IMR-90 (cell line): ENCODE results near the gene CARD10. TPM values are rescaled to one million over a fixed set of nuclear protein-coding genes. Genes with fewer than 3 reads are reported as not detected.

Experiments used
- ATAC-seq: fragments of 200-7000 bp; cut with Tn5 transposase; 2 replicates; pipeline ENCODE4 v1.9.1; 2020; ENCODE audit warnings: low read depth, mild to moderate bottlenecking, moderate library complexity
- BruUV-seq: library from RNA; stranded (reverse); fragments of 400-500 nt; replicated peaks from 2 replicates; lab custom pipeline; 2021; lab: Mats Ljungman, UMichigan
- CTCF ChIA-PET: fragments of 300-600 bp; formaldehyde crosslinking; extraction: SDS; loops from one replicate; lab custom pipeline; 2021; ENCODE audit warnings: antibody characterized with exemption; lab: Yijun Ruan, JAX
- POLR2A ChIA-PET: fragments of 300-600 bp; sonication (Branson Sonifier 250); formaldehyde crosslinking; loops from one replicate; lab custom pipeline; 2022; ENCODE audit warnings: antibody characterized with exemption; ENCODE audit not compliant: unreplicated experiment; lab: Charles Lee
- DNase-seq: peaks from one replicate; pipeline ENCODE4 v3.0.0; 2013
- H2AFZ ChIP-seq: replicated peaks from 2 replicates; pipeline ENCODE3; 2013; ENCODE audit warnings: low read length, mild to moderate bottlenecking; ENCODE audit not compliant: poor library complexity
- H2AK5ac ChIP-seq: 2 replicates; pipeline ENCODE4 v1.6.1; 2013; ENCODE audit warnings: low read depth, low read length, inconsistent platforms
- H2AK9ac ChIP-seq: replicated peaks from 2 replicates; pipeline ENCODE3; 2013; ENCODE audit warnings: mild to moderate bottlenecking, low read depth, low read length, moderate library complexity; ENCODE audit not compliant: poor library complexity
- H2BK120ac ChIP-seq: 2 replicates; pipeline ENCODE4 v1.6.1; 2013; ENCODE audit warnings: low read depth, low read length, inconsistent platforms
- H2BK15ac ChIP-seq: 3 replicates; pipeline ENCODE4 v1.6.1; 2013; ENCODE audit warnings: low read depth, low read length, inconsistent platforms
- H2BK20ac ChIP-seq: 2 replicates; pipeline ENCODE4 v1.6.1; 2013; ENCODE audit warnings: low read depth, mild to moderate bottlenecking, inconsistent platforms, low read length, moderate library complexity
- H2BK5ac ChIP-seq: 2 replicates; pipeline ENCODE4 v1.6.1; 2013; ENCODE audit warnings: mild to moderate bottlenecking, low read depth, low read length, inconsistent platforms; ENCODE audit not compliant: poor library complexity, severe bottlenecking
- H3K14ac ChIP-seq: replicated peaks from 2 replicates; pipeline ENCODE4 v1.6.1; 2013; ENCODE audit warnings: low read depth, low read length, inconsistent platforms
- H3K18ac ChIP-seq: 2 replicates; pipeline ENCODE4 v1.6.1; 2013; ENCODE audit warnings: low read depth, low read length, control low read depth
- H3K23ac ChIP-seq: 2 replicates; pipeline ENCODE4 v1.6.1; 2013; ENCODE audit warnings: low read depth, low read length, inconsistent platforms
- H3K27ac ChIP-seq: 2 replicates; pipeline ENCODE4 v1.5.1; 2013; ENCODE audit warnings: mild to moderate bottlenecking, control low read depth, low read length; ENCODE audit not compliant: insufficient read depth
- H3K27me3 ChIP-seq: 2 replicates; pipeline ENCODE4 v1.6.1; 2013; ENCODE audit warnings: low read length; ENCODE audit not compliant: control insufficient read depth, insufficient read depth
- H3K36me3 ChIP-seq: 2 replicates; pipeline ENCODE4 v1.6.1; 2013; ENCODE audit warnings: low read length, mixed read lengths; ENCODE audit not compliant: control insufficient read depth, insufficient read depth
- H3K4ac ChIP-seq: 2 replicates; pipeline ENCODE4 v1.6.1; 2013; ENCODE audit warnings: low read depth, low read length, inconsistent platforms
- H3K4me1 ChIP-seq: 2 replicates; pipeline ENCODE4 v1.6.1; 2013; ENCODE audit warnings: low read length, mixed read lengths; ENCODE audit not compliant: control insufficient read depth, insufficient read depth
- H3K4me2 ChIP-seq: 2 replicates; pipeline ENCODE4 v1.6.1; 2013; ENCODE audit warnings: low read depth, mild to moderate bottlenecking, control low read depth, low read length, moderate library complexity
- H3K4me3 ChIP-seq: 2 replicates; pipeline ENCODE4 v1.5.1; 2013; ENCODE audit warnings: low read depth, mild to moderate bottlenecking, control low read depth, low read length, moderate library complexity; ENCODE audit not compliant: insufficient read depth
- H3K56ac ChIP-seq: 2 replicates; pipeline ENCODE4 v1.6.1; 2013; ENCODE audit warnings: low read length, inconsistent platforms; ENCODE audit not compliant: insufficient read depth; ENCODE audit errors: extremely low read depth
- H3K79me1 ChIP-seq, 2 experiments: 2 replicates each; pipeline ENCODE4 v1.6.1; 2013; ENCODE audit warnings: low read length in 2 of 2, inconsistent platforms in 1 of 2, low read depth in 1 of 2
- H3K9ac ChIP-seq: 2 replicates; pipeline ENCODE4 v1.6.1; 2013; ENCODE audit warnings: low read depth, low read length, control low read depth
- H3K9me1 ChIP-seq: 2 replicates; pipeline ENCODE4 v1.6.1; 2013; ENCODE audit warnings: low read length, inconsistent platforms; ENCODE audit not compliant: insufficient read depth
- H3K9me3 ChIP-seq: 2 replicates; pipeline ENCODE4 v1.6.1; 2013; ENCODE audit warnings: low read length; ENCODE audit not compliant: control insufficient read depth, insufficient read depth
- H4K20me1 ChIP-seq: 2 replicates; pipeline ENCODE4 v1.6.1; 2013; ENCODE audit warnings: low read length, inconsistent platforms; ENCODE audit not compliant: insufficient read depth
- H4K5ac ChIP-seq: 2 replicates; pipeline ENCODE4 v1.6.1; 2013; ENCODE audit warnings: mild to moderate bottlenecking, low read depth, low read length, control low read depth
- H4K8ac ChIP-seq, 2 experiments: 2 replicates each; pipeline ENCODE4 v1.6.1; 2013; ENCODE audit warnings: low read depth in 2 of 2, low read length in 2 of 2, control low read depth in 1 of 2, inconsistent platforms in 1 of 2
- H4K91ac ChIP-seq: 2 replicates; pipeline ENCODE4 v1.6.1; 2013; ENCODE audit warnings: low read depth, low read length, inconsistent platforms; ENCODE audit not compliant: insufficient read depth
- CEBPB ChIP-seq: IDR thresholded peaks from 2 replicates; pipeline ENCODE4 v1.6.1; 2012; ENCODE audit warnings: low read depth, low read length, improper control_type of control experiment
- CHD1 ChIP-seq: IDR thresholded peaks from 2 replicates; pipeline ENCODE4 v1.6.1; 2012; ENCODE audit warnings: low read depth, low read length, improper control_type of control experiment
- ELK1 ChIP-seq: fragments of 150-350 bp; IDR thresholded peaks from 2 replicates; pipeline ENCODE4 v1.6.1; 2016; ENCODE audit warnings: low read depth, mild to moderate bottlenecking, low read length, moderate library complexity, borderline replicate concordance
- MAZ ChIP-seq: IDR thresholded peaks from 2 replicates; pipeline ENCODE4 v1.6.1; 2012; ENCODE audit warnings: low read depth, mild to moderate bottlenecking, low read length, improper control_type of control experiment, moderate library complexity, borderline replicate concordance
- MXI1 ChIP-seq: IDR thresholded peaks from 2 replicates; pipeline ENCODE4 v1.6.1; 2012; ENCODE audit warnings: low read depth, mild to moderate bottlenecking, low read length, moderate library complexity, borderline replicate concordance
- POLR2A ChIP-seq: IDR thresholded peaks from 2 replicates; pipeline ENCODE4 v1.6.1; 2012; ENCODE audit warnings: mild to moderate bottlenecking, low read depth, low read length
- RAD21 ChIP-seq: IDR thresholded peaks from 2 replicates; pipeline ENCODE4 v1.6.1; 2012; ENCODE audit warnings: low read length, improper control_type of control experiment
- RFX5 ChIP-seq: IDR thresholded peaks from 2 replicates; pipeline ENCODE4 v1.8.0; 2012; ENCODE audit warnings: low read depth, mild to moderate bottlenecking, low read length, moderate library complexity
- SMC3 ChIP-seq: fragments of 150-350 bp; IDR thresholded peaks from 2 replicates; pipeline ENCODE4 v1.6.1; 2016; ENCODE audit warnings: low read depth, mild to moderate bottlenecking, antibody characterized with exemption, low read length, moderate library complexity
- USF2 ChIP-seq: fragments of 150-350 bp; IDR thresholded peaks from 2 replicates; pipeline ENCODE4 v1.6.1; 2017; ENCODE audit warnings: mild to moderate bottlenecking, antibody characterized with exemption, low read length, low read depth
- WGBS, 2 experiments: methylation state at CpG; one replicate each; pipeline versions ENCODE4 v1.1.5 to v1.1.7; 2013; ENCODE audit warnings: missing lambda C conversion rate in 2 of 2; ENCODE audit not compliant: insufficient read length in 1 of 2; ENCODE audit errors: extremely low coverage in 2 of 2; 5-methylcytosine and 5-hydroxymethylcytosine counted together
- dilution Hi-C: fragments of 300-500 bp; cut with HindIII; formaldehyde crosslinking; loops from one replicate; pipeline ENCODE4 v1.14.3; 2018; ENCODE audit warnings: low sequenced_read_pairs; ENCODE audit not compliant: unreplicated experiment
- in situ Hi-C: fragments of 300-500 bp; cut with MboI; formaldehyde crosslinking; loops from 3 replicates; pipeline ENCODE4 v1.14.3; 2019; ENCODE audit warnings: low sequenced_read_pairs, inconsistent platforms, mixed read lengths
- intact Hi-C: fragments of 100-400 bp; cut with micrococcal nuclease; formaldehyde crosslinking; loops from 2 replicates; pipeline ENCODE4 v1.10.0; 2022
- polyA plus RNA-seq, 3 experiments: library from polyadenylated mRNA; depleted of rRNA; stranded (reverse); fragments of >200 nt; gene quantifications; 2 replicates each; pipeline ENCODE4 v1.2.3, GENCODE V29; 2012; ENCODE audit warnings: low replicate concordance in 1 of 3
- total RNA-seq: library from RNA; depleted of rRNA; stranded (reverse); fragments of >200 nt; gene quantifications from 2 replicates; pipeline ENCODE4 v1.2.3, GENCODE V29; 2012

The CARD10 gene
- total and polyA plus RNA-seq, 2 of the 4 experiments (the other 2 are of a cell fraction) = 6.1 to 18.4 TPM

GRCh38 chr22:37516456-37516855 is 2.8 kb downstream of the CARD10 start:
- H4K91ac ChIP-seq = no peak overlapping the region
- no peak overlapping the region for H3K23ac ChIP-seq
- no peak overlapping the region for H3K27ac ChIP-seq
- H2AK5ac ChIP-seq = no peak overlapping the region
- no peak overlapping the region for H2AFZ ChIP-seq
- no peak overlapping the region for H2BK120ac ChIP-seq
- no peak overlapping the region for H4K8ac ChIP-seq
- H2BK5ac ChIP-seq = no peak overlapping the region
- ATAC-seq (no peak), DNase-seq (no peak)
- dilution Hi-C loops = no loop called here
- BruUV-seq = no TSS peak
- ChIA-PET POLR2A (interaction anchor here (0.7 kb wide), 1 partner anchor 1091 kb away, joined by 5 read pairs; no protein-coding TSS in a partner anchor), CTCF (no interaction called here)
- no peak overlapping the region for H2AK9ac ChIP-seq
- TF ChIP-seq MAZ (no peak), POLR2A (no peak), USF2 (no peak), RAD21 (no peak), SMC3 (no peak), RFX5 (no peak), ELK1 (no peak), CEBPB (no peak), MXI1 (no peak), CHD1 (no peak)
- H3K36me3 ChIP-seq = peaks cover 9% of the 10 kb centered on the region; the same call in 1 of the 2 replicates
- H3K27me3 ChIP-seq = no peaks in the 10 kb centered on the region
- H4K5ac ChIP-seq = no peak overlapping the region
- H4K20me1 ChIP-seq = peaks cover 13% of the 10 kb centered on the region; the same call in 1 of the 2 replicates
- H3K4me1 ChIP-seq = peaks cover 17% of the 10 kb centered on the region
- intact Hi-C loops = no loop called here
- H3K9me1 ChIP-seq = peaks cover 10% of the 10 kb centered on the region
- no peak overlapping the region for H2BK15ac ChIP-seq
- in situ Hi-C loops = no loop called here
- no peak overlapping the region for H3K18ac ChIP-seq
- H3K79me1 ChIP-seq = peaks cover 6 to 28% of the 10 kb centered on the region in 2 experiments
- no peaks in the 10 kb centered on the region for H3K9me3 ChIP-seq
- no peak overlapping the region for H3K56ac ChIP-seq
- H3K14ac ChIP-seq = no peak overlapping the region
- no peak overlapping the region for H2BK20ac ChIP-seq
- no peak overlapping the region for H3K9ac ChIP-seq
- no CpG with 5 or more reads among the region's 1 CpG for WGBS, 2 experiments
- H3K4ac ChIP-seq = no peak overlapping the region
- H3K4me2 ChIP-seq = no peak overlapping the region
- H3K4me3 ChIP-seq = no peak overlapping the region
